HL-60 (cell line): ENCODE measurements around the gene RHBDD1.

Experiments
- DNase-seq, 2 experiments: peaks; one replicate each; pipeline ENCODE4 v3.0.0-alpha.2; 2010 to 2020; ENCODE audit warnings: low read depth in 1 of 2, low spot score in 1 of 2
- H3K27ac ChIP-seq: fragments of 250-450 bp; sonication (Bioruptor Pico); replicated peaks from 2 replicates; pipeline ENCODE4 v1.5.1; 2020; ENCODE audit warnings: mild to moderate bottlenecking, moderate library complexity
- H3K27me3 ChIP-seq: fragments of 250-450 bp; sonication (Bioruptor Pico); 2 replicates; pipeline ENCODE4 v1.5.1; 2021; ENCODE audit warnings: mild to moderate bottlenecking, moderate library complexity; ENCODE audit not compliant: insufficient read depth, poor library complexity, severe bottlenecking
- H3K4me3 ChIP-seq: replicated peaks from 2 replicates; pipeline ENCODE4 v1.5.1; 2011; ENCODE audit warnings: mild to moderate bottlenecking, control low read depth, low read length; ENCODE audit not compliant: insufficient read depth
- CTCF ChIP-seq: IDR thresholded peaks from one replicate; pipeline ENCODE4 v1.5.1; 2011; ENCODE audit warnings: low read length, control low read depth, inconsistent platforms; ENCODE audit not compliant: insufficient read depth
- GABPA ChIP-seq: IDR thresholded peaks from 2 replicates; pipeline ENCODE4 v1.6.1; 2012; ENCODE audit warnings: low read depth
- POLR2AphosphoS5 ChIP-seq: IDR thresholded peaks from 2 replicates; pipeline ENCODE4 v1.6.1; 2012; ENCODE audit warnings: low read depth
- REST ChIP-seq: IDR thresholded peaks from 2 replicates; pipeline ENCODE4 v1.6.1; 2012; ENCODE audit warnings: low read depth; ENCODE audit not compliant: insufficient replicate concordance
- SPI1 ChIP-seq: IDR thresholded peaks from 2 replicates; pipeline ENCODE4 v1.6.1; 2012; ENCODE audit warnings: low read depth, mild to moderate bottlenecking, borderline replicate concordance

The RHBDD1 gene

GRCh38 chr2:227033471-227034148 lies 197.8 kb downstream of the RHBDD1 start:
- Histone ChIP-seq H3K4me3 (no peak overlapping the region), H3K27me3 (no peaks in the 10 kb centered on the region), H3K27ac (no peak overlapping the region)
- TF ChIP-seq POLR2AphosphoS5 (no peak), GABPA (no peak), SPI1 (no peak), CTCF (peak; percentile 38), REST (no peak)
- peak in 1 of 2 experiments; percentile 16 for DNase-seq

- no peak for DNase-seq
- Histone ChIP-seq H3K4me3 (no peak overlapping the region), H3K27me3 (no peaks in the 10 kb centered on the region), H3K27ac (no peak overlapping the region)
- TF ChIP-seq CTCF (no peak), POLR2AphosphoS5 (no peak), SPI1 (no peak), GABPA (no peak), REST (no peak)
Observed at GRCh38 chr2:227035711-227036367, 200.0 kb downstream of the RHBDD1 start.

GRCh38 chr2:227036527-227036926 lies 200.7 kb downstream of the RHBDD1 start:
- Histone ChIP-seq H3K27ac (no peak overlapping the region), H3K27me3 (no peaks in the 10 kb centered on the region), H3K4me3 (no peak overlapping the region)
- TF ChIP-seq SPI1 (no peak), CTCF (no peak), POLR2AphosphoS5 (no peak), REST (no peak), GABPA (no peak)
- no peak for DNase-seq
